ENCODE measurements around the gene EDA. TPM values are rescaled to one million over a fixed set of nuclear protein-coding genes. Genes with fewer than 3 reads are reported as not detected.

EDA gene
- total RNA-seq, 1 experiment from 2014 or later, result 5.6 TPM

DNA sequence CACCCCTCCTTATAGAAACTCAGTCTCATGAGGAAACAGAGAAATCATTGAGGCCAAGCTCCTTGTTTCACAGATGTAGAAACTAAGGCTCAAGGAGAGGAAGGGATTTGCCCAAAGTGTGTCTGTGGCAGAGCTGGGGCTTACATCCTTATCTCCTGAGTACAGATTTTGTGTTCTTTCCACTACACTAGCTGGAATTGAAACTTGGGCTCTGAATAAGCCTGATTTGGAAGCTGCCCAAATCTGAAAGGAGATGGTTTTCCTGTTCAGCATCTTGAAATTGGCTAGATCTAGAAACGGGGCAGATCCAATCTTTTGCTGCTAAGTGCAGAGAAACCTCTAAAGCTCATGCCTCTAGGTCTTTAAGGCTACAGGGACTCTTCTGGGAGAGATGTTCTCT lies 409.6 kb downstream of the EDA start:
- DNase-seq (ENCODE audit: low spot score), result no peak

DNA sequence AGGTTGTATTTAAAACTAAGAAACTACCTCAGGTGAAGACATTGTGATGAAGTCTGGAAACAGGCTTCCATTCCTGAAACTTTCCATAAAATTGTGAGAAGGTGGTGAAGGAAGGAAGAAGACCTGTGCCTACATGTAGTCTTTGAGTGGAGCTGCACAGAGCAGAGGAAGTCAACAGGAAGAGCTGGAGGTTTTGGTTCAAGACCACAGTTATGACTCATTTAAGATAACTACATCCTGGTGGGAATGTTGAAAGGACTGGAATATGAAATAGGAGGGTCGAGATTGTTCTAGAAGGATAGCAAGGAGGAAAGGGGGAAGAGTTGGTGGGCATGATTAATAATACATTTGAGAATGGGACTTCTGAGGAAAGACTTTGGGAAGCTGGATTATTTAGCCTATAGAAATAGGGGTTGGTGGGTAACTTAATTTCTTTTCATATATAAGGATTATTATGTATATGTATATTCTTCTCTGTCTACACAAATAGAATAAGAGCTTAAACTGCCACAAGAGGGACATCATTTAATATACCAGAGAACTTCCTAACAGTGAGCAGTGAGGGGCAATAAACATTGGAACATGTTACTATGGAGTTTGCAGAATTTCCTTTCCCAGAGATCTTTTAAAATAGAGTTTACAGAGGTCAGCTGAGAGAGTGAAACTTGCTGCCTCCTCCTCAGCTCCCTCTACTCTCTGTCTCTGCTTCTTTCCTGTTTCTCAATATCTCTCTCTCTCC lies 410.4 kb downstream of the EDA start:
- DNase-seq (ENCODE audit: low spot score), result no peak

DNA sequence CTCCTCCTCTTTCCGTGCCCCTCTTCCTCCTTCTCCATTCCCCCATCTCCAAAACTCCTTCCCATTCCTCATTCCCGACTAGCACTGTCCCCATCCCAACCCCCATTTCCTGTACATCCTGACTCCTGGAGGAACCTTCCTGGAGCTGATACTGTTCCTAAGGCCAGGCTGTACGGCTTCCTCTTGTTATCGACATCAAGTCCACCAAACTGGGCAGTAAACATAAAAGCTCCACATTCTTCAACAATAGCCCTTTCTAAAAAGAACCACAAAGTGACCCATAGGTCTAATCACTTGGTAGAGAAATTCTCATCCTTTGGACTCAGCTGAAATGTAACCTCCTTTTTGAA lies 410.9 kb downstream of the EDA start:
- DNase-seq (ENCODE audit: low spot score), result no peak

- DNase-seq (ENCODE audit: low spot score), result no peak
These were observed 413.9 kb downstream of the EDA start for GRCh38 chrX:70029863-70030262.

- peak; percentile 75 for DNase-seq (ENCODE audit: low spot score)
These were observed 414.4 kb downstream of the EDA start for GRCh38 chrX:70030301-70030767.

GRCh38 chrX:70032792-70033191 lies 416.9 kb downstream of the EDA start:
- no peak for DNase-seq (ENCODE audit: low spot score)

DNA sequence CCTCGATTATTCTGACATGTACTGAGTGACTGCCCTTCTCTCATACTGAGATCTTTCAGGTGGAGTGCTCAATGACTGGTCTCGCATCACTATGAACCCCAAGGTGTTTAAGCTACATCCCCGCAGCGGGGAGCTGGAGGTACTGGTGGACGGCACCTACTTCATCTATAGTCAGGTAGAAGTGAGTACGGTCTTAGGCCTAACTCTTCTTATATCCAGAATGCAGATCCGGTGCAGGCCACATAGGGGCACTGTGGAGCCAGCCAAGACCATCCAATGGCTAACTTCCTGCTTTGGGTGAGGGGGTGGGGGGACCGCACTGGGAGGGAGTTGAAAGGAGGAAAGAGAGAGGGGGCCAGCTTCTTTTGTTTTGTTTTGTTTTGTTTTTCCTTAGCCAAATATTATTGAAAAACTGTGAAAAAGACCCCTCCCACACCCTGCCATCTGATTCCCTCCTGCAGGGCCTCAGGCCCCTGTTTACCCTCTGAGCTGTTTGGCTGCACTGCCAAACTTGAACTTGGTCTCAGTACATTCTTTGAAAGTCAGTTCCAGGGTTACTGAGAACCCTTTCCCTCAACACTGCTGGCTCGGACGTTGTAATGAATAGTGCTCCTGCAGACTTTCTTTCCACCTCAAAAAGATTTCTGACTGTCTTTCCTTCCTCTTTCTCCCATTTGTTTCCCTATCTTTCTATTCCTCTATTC lies 417.6 kb downstream of the EDA start:
- peak; percentile 27 for DNase-seq (ENCODE audit: low spot score)

- DNase-seq (ENCODE audit: low spot score), result no peak
These were observed 418.7 kb downstream of the EDA start for GRCh38 chrX:70034646-70035045.

- DNase-seq (ENCODE audit: low spot score), result no peak
These were observed 422.6 kb downstream of the EDA start for GRCh38 chrX:70038515-70038914.

- DNase-seq (ENCODE audit: low spot score), result no peak
These were observed 423.0 kb downstream of the EDA start for GRCh38 chrX:70038951-70039350.

GRCh38 chrX:70039758-70040157 lies 423.8 kb downstream of the EDA start:
- no peak for DNase-seq (ENCODE audit: low spot score)

- DNase-seq (ENCODE audit: low spot score), result no peak
These were observed 426.1 kb downstream of the EDA start for GRCh38 chrX:70041993-70042392.

DNA sequence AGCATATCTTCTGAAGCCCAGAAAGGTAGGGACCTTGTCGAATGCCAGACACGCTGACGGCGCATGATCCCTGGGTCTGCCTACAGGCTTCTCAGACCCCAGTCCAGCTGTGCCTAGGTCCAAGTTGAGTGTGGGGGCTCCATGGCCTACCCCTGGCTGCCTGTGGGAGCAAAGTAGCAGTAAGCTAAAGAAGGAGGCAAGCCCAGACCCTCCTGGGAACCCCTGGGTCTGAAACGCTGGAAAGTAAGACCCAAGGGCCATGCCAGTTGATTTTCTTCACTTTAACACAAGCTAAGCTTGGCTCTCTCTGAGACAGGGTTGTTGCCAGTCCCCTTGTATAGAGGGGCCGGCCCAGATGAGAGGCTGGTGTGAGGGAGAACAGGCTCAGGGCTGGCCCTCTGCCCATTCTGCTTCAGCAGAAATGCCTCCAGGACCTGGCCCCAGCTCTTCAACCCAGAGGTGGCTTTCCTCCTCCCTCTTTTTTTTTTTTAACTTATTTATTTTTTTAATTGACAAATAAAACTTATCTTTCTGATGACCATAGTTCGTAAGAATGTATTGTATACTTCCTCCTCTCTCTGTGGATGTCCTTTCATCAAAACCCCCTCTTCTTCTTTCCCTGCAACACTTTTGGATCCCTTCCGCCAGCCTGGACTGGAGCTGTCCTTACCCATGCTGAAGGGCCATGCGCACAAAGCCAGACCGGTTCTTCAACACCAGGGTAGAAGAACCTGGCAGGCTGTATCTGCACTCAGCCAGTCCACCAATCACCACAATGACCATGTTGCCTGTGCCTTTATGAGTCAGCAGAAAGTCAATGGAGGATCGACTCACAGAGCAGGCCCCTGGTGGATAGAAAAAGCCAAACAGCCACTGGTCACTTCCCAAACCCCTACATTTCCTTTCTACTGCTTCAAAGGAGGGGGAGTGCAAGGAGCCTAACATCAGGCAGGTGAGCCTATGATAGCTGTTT lies 426.8 kb downstream of the EDA start:
- DNase-seq (ENCODE audit: low spot score), result peak; percentile 21

- no peak for DNase-seq (ENCODE audit: low spot score)
These were observed 427.8 kb downstream of the EDA start for GRCh38 chrX:70043685-70044084.

- no peak for DNase-seq (ENCODE audit: low spot score)
These were observed 428.8 kb downstream of the EDA start for GRCh38 chrX:70044541-70045245.

GRCh38 chrX:70046978-70047377 lies 431.1 kb downstream of the EDA start:
- no peak for DNase-seq (ENCODE audit: low spot score)

GRCh38 chrX:70049406-70049805 lies 433.5 kb downstream of the EDA start:
- DNase-seq (ENCODE audit: low spot score), result no peak

DNA sequence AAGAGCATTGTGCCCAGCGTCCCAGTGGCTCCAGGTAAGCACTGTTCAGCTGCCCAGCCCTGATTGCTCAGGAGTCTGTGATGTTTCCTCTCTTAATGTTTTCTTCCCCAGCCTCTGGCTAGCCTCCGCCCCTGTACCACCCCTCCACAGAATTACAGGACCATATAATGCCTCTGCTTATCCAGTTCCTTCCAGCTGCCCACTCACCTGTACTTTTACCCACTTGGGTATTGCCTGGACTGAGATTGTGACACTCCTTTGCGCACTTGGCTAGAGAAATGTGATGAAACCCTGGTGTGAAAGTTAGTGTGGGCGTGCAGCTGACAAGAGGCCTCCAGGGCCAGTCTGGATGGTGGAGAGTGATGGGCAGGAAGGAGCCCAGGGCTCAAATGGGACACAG lies 434.0 kb downstream of the EDA start, which contains the start of gene AWAT2:
Gene AWAT2 (minus strand): TSS at position 14 of the 400 bp plus-strand sequence. CDS start 6 bp downstream, at position 8.
- no peak for DNase-seq (ENCODE audit: low spot score)

DNA sequence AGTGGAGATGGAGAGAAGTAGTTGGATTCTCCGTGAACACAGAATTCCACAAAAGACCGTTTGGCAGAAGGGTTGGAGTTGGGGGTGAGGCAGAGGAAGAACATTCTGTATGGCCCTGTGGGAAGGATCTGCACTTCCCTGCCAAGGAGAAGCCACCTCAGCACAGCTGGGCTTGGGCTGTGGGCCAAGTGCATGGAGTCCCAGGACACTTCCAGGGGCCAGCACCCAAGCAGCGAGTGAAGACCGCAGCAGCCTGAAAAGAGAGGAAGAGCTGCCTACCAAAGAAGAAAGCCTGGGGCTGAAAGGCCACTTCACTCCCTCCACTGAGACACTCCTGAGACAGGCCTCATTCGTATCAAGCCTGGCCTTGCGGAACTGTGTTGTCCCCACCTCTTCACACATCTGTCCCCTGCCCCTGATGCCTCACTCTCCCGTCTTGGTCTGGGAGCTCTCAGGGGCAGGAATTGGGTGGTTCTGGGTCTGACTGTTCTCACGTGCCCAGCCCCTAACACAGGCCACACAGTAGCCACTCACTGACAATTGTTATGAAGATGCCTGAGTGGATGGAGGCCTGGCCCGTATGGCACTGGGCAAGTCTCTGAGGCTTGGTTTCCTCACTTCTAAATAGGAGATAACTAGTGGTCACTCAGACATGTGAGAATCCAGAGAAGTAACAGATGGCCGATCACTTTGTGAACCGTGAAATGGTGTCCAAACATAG lies 437.1 kb downstream of the EDA start:
- no peak for DNase-seq (ENCODE audit: low spot score)

DNA sequence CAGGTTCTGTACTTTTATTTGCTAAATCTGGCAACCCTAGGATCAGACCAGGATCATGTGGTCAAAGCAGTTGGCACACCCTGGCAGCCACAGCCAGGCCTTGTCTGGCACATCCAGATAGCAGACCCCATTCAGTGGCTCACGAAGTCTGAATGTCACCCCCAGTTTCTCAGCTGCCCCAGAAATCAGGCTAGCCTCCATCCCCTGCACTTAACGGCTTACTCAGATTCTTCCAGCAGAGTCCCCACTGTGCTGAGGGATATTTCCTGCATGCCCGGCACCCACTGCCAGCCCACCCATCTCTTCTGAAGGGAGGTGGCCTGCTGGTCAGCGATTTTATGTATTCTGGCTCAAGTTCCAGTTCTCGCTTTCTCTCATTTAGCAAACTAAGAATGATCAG lies 438.5 kb downstream of the EDA start:
- DNase-seq (ENCODE audit: low spot score), result no peak

DNA sequence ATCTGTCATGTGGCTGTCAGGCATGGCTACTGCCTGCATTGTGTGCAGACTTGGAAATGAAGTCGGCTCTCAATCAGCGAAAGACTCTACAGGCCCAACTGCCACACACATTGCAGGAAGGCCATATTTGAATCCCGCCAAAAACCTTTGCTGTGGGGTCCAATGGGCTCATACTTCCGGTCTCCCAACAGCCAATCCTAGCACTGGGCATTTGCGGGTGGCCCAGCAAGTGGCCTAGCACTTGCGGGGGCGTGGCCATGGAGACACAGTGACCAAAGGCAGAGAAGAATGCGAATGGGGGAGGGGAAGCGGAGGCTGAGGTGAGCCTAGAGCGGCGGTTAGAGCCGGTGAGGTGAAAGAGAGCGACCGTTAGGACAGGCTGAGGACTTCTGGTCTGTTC lies 446.2 kb downstream of the EDA start, which contains the start of gene OTUD6A:
Gene OTUD6A (plus strand): TSS at position 382 of the 400 bp plus-strand sequence. CDS start 68 bp downstream, outside the sequence.
- no peak for DNase-seq (ENCODE audit: low spot score)

Measured in HT-29 (cell line).